HG02870 (cell line): ENCODE results near the gene ITGA1.

Experiments used
- ATAC-seq: cut with Tn5 transposase; IDR thresholded peaks from one replicate; pipeline ENCODE4 v1.9.1; 2021; ENCODE audit warnings: mild to moderate bottlenecking, moderate library complexity; ENCODE audit not compliant: unreplicated experiment

ITGA1 gene

GRCh38 chr5:52895075-52895474, 107.4 kb downstream of the ITGA1 start:
- no peak for ATAC-seq

DNA sequence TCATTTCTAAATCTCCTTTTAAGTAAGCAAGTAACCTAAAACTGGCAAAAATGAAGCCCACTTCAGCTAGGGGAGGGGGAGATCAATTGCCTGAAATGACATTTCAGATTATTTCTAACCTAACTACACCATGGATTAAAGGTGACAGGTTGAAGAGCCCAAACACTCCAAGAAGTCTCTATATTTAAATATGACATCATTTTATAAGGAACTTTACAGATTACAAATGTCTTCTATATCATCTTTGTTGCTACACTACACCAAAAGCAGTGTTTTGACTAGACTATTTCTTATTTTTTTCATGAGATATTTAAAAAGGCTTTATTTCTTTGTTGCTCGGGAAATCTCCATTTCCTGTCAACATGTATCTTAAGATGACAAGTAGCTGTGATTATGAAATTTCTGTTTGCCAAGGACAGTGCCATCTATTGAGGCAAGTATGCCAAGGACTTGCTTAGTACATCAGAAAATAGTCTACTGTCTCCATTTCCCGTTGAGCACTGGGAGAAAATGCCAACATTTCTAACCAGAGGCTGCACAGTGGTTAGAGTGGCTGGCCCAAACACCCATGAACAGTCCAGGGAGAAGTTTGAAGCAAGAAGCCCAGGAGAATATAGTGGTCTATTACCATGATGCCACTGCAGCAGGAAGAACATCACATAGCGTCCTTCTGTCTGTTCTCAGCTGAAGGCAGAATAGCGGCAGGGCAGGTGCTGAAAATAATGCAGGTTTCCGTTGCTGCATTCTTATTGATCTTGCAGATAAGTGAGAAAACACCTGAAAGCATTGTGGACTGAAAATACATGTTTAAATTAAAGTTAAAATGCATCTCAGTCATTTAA, 108.1 kb downstream of the ITGA1 start:
- no peak for ATAC-seq

GRCh38 chr5:52896534-52897237, 109.0 kb downstream of the ITGA1 start:
- no peak for ATAC-seq

GRCh38 chr5:52897238-52897614, 109.5 kb downstream of the ITGA1 start:
- no peak for ATAC-seq

DNA sequence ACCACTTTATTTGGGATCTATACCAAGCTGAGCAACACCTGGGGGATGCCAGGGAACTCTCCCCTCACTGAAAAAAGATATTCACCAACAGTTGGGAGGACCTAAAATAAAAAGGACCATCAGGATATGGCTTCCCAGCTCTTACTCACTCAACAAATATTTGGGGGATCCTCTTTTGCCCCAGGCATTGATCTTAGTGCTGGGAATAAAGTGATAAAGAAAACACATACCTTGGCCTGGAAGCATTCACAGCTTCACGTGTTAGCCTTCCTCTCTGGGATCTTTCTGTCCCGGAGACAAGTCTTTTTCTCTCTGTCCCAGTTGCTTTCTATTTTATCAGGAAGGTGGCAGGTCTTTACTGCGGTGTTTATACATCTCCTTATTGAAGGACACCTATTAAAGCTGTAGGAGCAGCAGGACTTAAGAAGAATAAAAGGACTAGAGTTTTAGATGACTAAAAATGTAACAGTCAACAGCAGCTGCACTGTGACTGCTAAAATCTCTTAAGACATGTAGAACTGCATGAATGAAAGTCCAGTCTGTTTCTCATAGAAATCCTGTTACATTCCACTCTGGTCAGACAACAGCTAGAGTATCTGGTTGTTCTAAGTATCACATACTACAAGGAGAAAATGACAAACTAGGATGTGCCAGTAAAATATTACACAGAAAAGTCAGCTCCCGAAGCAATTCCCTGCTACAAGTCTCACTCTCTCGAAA, 111.4 kb downstream of the ITGA1 start:
- no peak for ATAC-seq

GRCh38 chr5:52903142-52903541, 115.4 kb downstream of the ITGA1 start:
- ATAC-seq: no peak

- ATAC-seq: no peak
Observed at GRCh38 chr5:52906343-52906742, 118.6 kb downstream of the ITGA1 start.

DNA sequence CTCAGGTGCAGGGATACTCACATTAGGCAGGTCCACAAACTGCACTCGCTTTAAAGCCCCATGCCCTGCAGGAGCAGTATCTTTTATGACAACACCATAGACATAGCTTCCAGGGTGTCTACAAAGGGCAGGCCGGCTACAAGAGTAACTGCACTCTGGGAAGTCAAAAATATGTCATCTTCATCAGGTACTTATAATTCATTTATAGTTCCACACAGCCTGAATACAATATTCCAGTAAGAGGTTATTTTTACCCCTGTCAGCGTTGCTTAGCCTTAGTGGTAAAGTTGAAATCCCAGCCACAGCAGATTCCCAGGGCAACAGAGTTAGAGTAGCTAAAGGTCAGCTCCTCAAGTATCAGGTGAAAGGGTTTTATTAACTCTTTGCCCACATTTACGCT, 119.1 kb downstream of the ITGA1 start:
- no peak for ATAC-seq

- ATAC-seq: no peak
Observed at GRCh38 chr5:52909192-52909591, 121.5 kb downstream of the ITGA1 start.

DNA sequence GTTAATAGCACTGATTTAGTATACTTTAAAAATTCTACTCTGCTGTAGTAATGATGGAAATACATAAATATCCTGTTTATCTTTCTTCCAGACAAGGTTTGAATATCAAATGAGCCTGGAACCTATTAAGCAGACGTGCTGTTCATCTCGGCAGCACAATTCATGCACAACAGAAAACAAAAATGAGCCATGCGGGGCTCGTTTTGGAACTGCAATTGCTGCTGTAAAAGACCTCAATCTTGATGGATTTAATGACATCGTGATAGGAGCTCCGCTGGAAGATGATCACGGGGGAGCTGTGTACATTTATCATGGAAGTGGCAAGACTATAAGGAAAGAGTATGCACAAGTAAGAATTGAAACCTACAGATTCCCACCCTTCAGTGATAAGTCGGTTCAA, 122.4 kb downstream of the ITGA1 start:
- ATAC-seq: no peak

DNA sequence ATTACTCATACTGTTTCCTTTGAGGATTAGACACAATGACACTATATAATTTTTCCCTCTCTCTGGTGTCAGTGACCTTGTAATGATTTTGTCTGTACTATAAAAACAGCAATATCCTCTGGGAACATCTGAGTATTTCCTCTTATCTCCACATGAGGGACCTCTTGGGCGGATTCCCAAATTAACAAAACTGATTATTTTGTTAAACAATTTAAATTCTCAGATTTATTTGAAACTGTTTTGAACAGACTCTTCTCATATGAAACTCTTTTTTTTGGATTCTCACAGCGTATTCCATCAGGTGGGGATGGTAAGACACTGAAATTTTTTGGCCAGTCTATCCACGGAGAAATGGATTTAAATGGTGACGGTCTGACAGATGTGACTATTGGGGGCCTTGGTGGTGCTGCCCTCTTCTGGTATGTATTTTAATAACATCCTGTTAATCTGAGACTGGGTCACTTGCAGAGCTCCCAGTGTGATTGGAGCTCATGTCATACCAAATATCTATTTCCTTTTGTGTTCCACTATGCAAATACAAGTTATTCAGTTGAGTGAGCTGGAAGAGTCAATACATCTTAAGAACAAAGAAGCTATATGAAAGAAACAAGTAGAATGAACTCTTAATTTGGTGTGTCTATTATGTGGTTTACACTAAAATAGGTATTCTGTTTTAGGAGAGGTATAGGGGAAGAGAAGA, 127.6 kb downstream of the ITGA1 start:
- peak; percentile 99 for ATAC-seq

GRCh38 chr5:52920929-52921328, 133.2 kb downstream of the ITGA1 start:
- no peak for ATAC-seq

GRCh38 chr5:52922384-52922783, 134.7 kb downstream of the ITGA1 start:
- ATAC-seq: no peak

GRCh38 chr5:52924456-52924855, 136.7 kb downstream of the ITGA1 start:
- no peak for ATAC-seq

GRCh38 chr5:52925001-52925400, 137.3 kb downstream of the ITGA1 start:
- ATAC-seq: no peak

- ATAC-seq: no peak
Observed at GRCh38 chr5:52928689-52929088, 141.0 kb downstream of the ITGA1 start.

GRCh38 chr5:52938226-52938625, 150.5 kb downstream of the ITGA1 start:
- ATAC-seq: no peak

DNA sequence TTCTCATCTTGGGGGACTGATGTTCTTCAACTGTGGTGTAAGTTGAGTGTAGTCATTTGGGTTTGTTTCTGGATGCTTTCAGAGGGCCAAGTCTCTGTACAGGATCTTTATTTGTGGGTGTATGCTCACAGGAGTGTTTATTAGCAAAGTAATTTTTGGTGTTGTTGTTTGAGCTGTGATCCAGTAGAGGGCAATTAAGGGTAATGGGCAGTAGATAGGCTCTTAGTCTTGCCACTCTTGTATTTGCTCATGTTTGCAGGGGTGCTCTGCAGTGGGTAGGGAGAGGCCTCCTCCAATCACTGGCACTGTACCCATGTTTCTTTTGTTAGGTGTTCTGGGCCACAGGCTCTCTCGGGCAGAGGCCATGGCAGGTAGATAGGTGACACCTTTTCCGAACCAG, 155.6 kb downstream of the ITGA1 start:
- ATAC-seq: no peak

DNA sequence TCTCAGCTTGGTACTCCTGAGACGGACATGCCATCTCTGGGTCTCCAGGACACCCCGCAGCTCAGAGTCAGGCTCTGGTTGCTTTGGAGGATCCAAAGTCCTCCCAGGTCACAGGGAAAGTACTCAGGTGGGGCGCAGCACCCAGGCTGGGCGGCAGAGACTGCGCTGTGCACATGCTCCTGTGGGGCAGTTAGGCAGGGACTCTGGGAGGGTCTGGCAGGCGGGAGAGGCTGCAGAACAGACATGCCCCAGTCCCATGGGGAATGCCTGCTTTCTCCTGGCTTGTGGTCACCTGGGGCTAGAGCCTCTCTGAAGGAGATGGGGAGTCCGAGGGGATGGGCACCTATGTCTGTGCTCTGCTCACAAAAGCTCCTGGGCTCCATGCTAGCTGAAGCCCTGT, 156.1 kb downstream of the ITGA1 start:
- no peak for ATAC-seq

- no peak for ATAC-seq
Observed at GRCh38 chr5:52945040-52945439, 157.3 kb downstream of the ITGA1 start.

DNA sequence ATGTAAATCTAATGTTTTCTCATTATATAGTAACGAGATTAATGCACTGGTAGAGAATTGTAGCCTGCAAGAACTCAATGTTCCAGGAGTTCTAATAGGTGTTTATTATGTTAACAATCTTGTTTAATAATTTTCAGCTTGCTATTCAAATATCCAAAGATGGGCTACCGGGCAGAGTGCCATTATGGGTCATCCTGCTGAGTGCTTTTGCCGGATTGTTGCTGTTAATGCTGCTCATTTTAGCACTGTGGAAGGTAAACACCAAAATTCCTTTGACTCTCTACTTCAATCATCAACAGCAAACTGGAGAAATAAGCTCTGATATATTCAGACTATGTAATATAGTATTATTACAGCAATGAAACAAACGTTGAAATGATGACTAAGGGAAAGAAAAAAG, 159.5 kb downstream of the ITGA1 start:
- no peak for ATAC-seq
